GM21576 (cell line): ENCODE data around the gene ABCB6.

Experiments
- ATAC-seq: cut with Tn5 transposase; IDR thresholded peaks from one replicate; pipeline ENCODE4 v1.9.1; 2021; ENCODE audit warnings: mild to moderate bottlenecking, moderate library complexity; ENCODE audit not compliant: unreplicated experiment

ABCB6 gene

GRCh38 chr2:219186754-219187456 lies 31.9 kb downstream of the ABCB6 start:
- no peak for ATAC-seq

- no peak for ATAC-seq
These were observed 34.6 kb downstream of the ABCB6 start for GRCh38 chr2:219184121-219184520.

- ATAC-seq = no peak
These were observed 35.5 kb downstream of the ABCB6 start for GRCh38 chr2:219183151-219183772.

GRCh38 chr2:219182331-219183150 lies 36.2 kb downstream of the ABCB6 start:
- no peak for ATAC-seq

GRCh38 chr2:219181531-219181930 lies 37.2 kb downstream of the ABCB6 start:
- ATAC-seq = no peak

- no peak for ATAC-seq
These were observed 37.8 kb downstream of the ABCB6 start for GRCh38 chr2:219180961-219181360.

GRCh38 chr2:219179601-219180465 lies 38.9 kb downstream of the ABCB6 start:
- ATAC-seq = no peak

GRCh38 chr2:219178377-219179175 lies 40.2 kb downstream of the ABCB6 start:
- peak; percentile 16 for ATAC-seq

- peak; percentile 35 for ATAC-seq
These were observed 41.0 kb downstream of the ABCB6 start, which contains the start of gene RETREG2 for GRCh38 chr2:219177552-219178376. Gene RETREG2 (plus strand): TSS chr2:219178275. CDS start chr2:219178353, 78 bp downstream.

GRCh38 chr2:219176818-219177551 lies 41.8 kb downstream of the ABCB6 start, which contains the start of gene CNPPD1:
Gene CNPPD1 (minus strand): TSS chr2:219176925. CDS start chr2:219176828, 97 bp downstream.
- peak; percentile 61 for ATAC-seq

- ATAC-seq = peak; percentile 29
These were observed 42.6 kb downstream of the ABCB6 start for GRCh38 chr2:219175928-219176817.

GRCh38 chr2:219175486-219175885 lies 43.3 kb downstream of the ABCB6 start:
- no peak for ATAC-seq

GRCh38 chr2:219174801-219175200 lies 44.0 kb downstream of the ABCB6 start:
- ATAC-seq = no peak

- ATAC-seq = no peak
These were observed 44.6 kb downstream of the ABCB6 start for GRCh38 chr2:219174146-219174545.

GRCh38 chr2:219173176-219173575 lies 45.6 kb downstream of the ABCB6 start:
- ATAC-seq = no peak

GRCh38 chr2:219172231-219173154 lies 46.3 kb downstream of the ABCB6 start:
- no peak for ATAC-seq
